Keratinocyte (primary cell): ENCODE data around the gene MMD. TPM values are rescaled to one million over a fixed set of nuclear protein-coding genes. Genes with fewer than 3 reads are reported as not detected.

Experiments used
- DNase-seq: peaks from one replicate; pipeline ENCODE4 v3.0.0-alpha.2; 2011; ENCODE audit warnings: low read depth, missing footprints, low spot score
- FAIRE-seq: peaks from 2 replicates; lab custom pipeline; 2011; peaks lifted over from hg19 to GRCh38; lab: Jason Lieb, UNC
- H2AFZ ChIP-seq: 2 replicates; pipeline ENCODE4 v1.6.0; 2012; ENCODE audit warnings: low read length, control low read depth, inconsistent platforms; ENCODE audit not compliant: control insufficient read depth
- H3K27ac ChIP-seq: 2 replicates; pipeline ENCODE4 v1.5.1; 2011; ENCODE audit warnings: low read length; ENCODE audit not compliant: control insufficient read depth, insufficient read depth
- H3K27me3 ChIP-seq: 3 replicates; pipeline ENCODE4 v1.6.0; 2011; ENCODE audit warnings: low read length; ENCODE audit not compliant: control insufficient read depth, insufficient read depth; ENCODE audit errors: extremely low read depth
- H3K36me3 ChIP-seq, 2 experiments: 2 replicates in 1 of 2; 3 replicates in 1 of 2; pipeline ENCODE4 v1.5.1; 2011; ENCODE audit warnings: low read length in 2 of 2, mild to moderate bottlenecking in 1 of 2; ENCODE audit not compliant: control insufficient read depth in 2 of 2, insufficient read depth in 2 of 2; ENCODE audit errors: extremely low read depth in 1 of 2
- H3K4me1 ChIP-seq: 3 replicates; pipeline ENCODE4 v1.5.1; 2011; ENCODE audit warnings: low read length; ENCODE audit not compliant: control insufficient read depth, insufficient read depth; ENCODE audit errors: extremely low read depth
- H3K4me2 ChIP-seq: 3 replicates; pipeline ENCODE4 v1.6.0; 2011; ENCODE audit warnings: low read depth, low read length; ENCODE audit not compliant: control insufficient read depth, insufficient read depth; ENCODE audit errors: extremely low read depth
- H3K4me3 ChIP-seq, 3 experiments: fragments of 200-600 bp in 1 of 3; sonication (generic) in 1 of 3; 2 replicates in 2 of 3; 3 replicates in 1 of 3; pipeline ENCODE4 v1.5.1; 2011 to 2016; ENCODE audit warnings: low read length in 3 of 3, mild to moderate bottlenecking in 3 of 3, control low read depth in 2 of 3, inconsistent platforms in 1 of 3, low read depth in 1 of 3, mixed read lengths in 1 of 3, mixed run types in 1 of 3, moderate library complexity in 1 of 3; ENCODE audit not compliant: control insufficient read depth in 2 of 3, insufficient read depth in 2 of 3; ENCODE audit errors: extremely low read depth in 1 of 3
- H3K79me2 ChIP-seq: 2 replicates; pipeline ENCODE4 v1.6.0; 2012; ENCODE audit warnings: low read length; ENCODE audit not compliant: control insufficient read depth, insufficient read depth
- H3K9ac ChIP-seq: 3 replicates; pipeline ENCODE4 v1.6.0; 2011; ENCODE audit warnings: low read length; ENCODE audit not compliant: control insufficient read depth, insufficient read depth; ENCODE audit errors: extremely low read depth
- H3K9me1 ChIP-seq: 3 replicates; pipeline ENCODE4 v1.6.0; 2011; ENCODE audit warnings: low read length; ENCODE audit not compliant: control insufficient read depth, insufficient read depth; ENCODE audit errors: extremely low read depth
- H3K9me3 ChIP-seq: 2 replicates; pipeline ENCODE4 v1.5.1; 2012; ENCODE audit warnings: low read depth, low read length; ENCODE audit not compliant: control insufficient read depth
- H4K20me1 ChIP-seq: 3 replicates; pipeline ENCODE4 v1.6.0; 2011; ENCODE audit warnings: low read length; ENCODE audit not compliant: control insufficient read depth, insufficient read depth; ENCODE audit errors: extremely low read depth
- CTCF ChIP-seq, 3 experiments: IDR thresholded peaks in 1 of 3; conservative IDR thresholded peaks in 1 of 3; optimal IDR thresholded peaks in 1 of 3; 2 replicates in 2 of 3; 3 replicates in 1 of 3; pipeline versions ENCODE3 to v1.5.1; 2011; ENCODE audit warnings: low read length in 3 of 3, mild to moderate bottlenecking in 3 of 3, moderate library complexity in 2 of 3, control low read depth in 1 of 3, inconsistent platforms in 1 of 3; ENCODE audit not compliant: insufficient read depth in 2 of 3; ENCODE audit errors: extremely low read depth in 1 of 3
- EZH2 ChIP-seq: IDR thresholded peaks from one replicate; pipeline ENCODE4 v1.6.1; 2012; ENCODE audit warnings: inconsistent platforms, mild to moderate bottlenecking, low read length, moderate library complexity
- dilution Hi-C: fragments of 300-500 bp; cut with MboI; formaldehyde crosslinking; loops from one replicate; pipeline ENCODE4 v1.7.0; 2020; ENCODE audit warnings: low sequenced_read_pairs; ENCODE audit not compliant: extremely low pct_ligation_motif_present
- polyA plus RNA-seq, 5 experiments: library from polyadenylated mRNA; depleted of rRNA in 3 of 5; stranded (reverse) in 3 of 5; stranded (forward) in 1 of 5; unstranded in 1 of 5; fragments of >200 nt; gene quantifications; 1 replicate in 1 of 5; 2 replicates in 3 of 5; 3 replicates in 1 of 5; pipeline versions ENCODE4 v1.2.1 to v1.2.3, GENCODE V29; 2011 to 2012; ENCODE audit warnings: missing spikeins in 2 of 5, low read depth in 1 of 5, low replicate concordance in 1 of 5

The MMD gene
- polyA plus RNA-seq, 1 donor (not counting 4 experiments of a cell fraction or from before 2014, with no cell fraction given) = 6.4 TPM

- Histone ChIP-seq H3K9ac (no peak overlapping the region), H3K27ac (no peak overlapping the region), H3K27me3 (no peaks in the 10 kb centered on the region), H3K79me2 (no peaks in the 10 kb centered on the region), H3K4me3 (no peak overlapping the region), H2AFZ (no peak overlapping the region), H3K9me3 (no peaks in the 10 kb centered on the region), H4K20me1 (no peaks in the 10 kb centered on the region), H3K4me2 (no peak overlapping the region), H3K4me1 (no peaks in the 10 kb centered on the region), H3K9me1 (no peaks in the 10 kb centered on the region), H3K36me3 (no peaks in the 10 kb centered on the region)
- FAIRE-seq (no peak), DNase-seq (no peak)
- dilution Hi-C loops = loop anchor here (25.0 kb wide), 1 partner anchor 119 kb away; no protein-coding TSS in a partner anchor
- TF ChIP-seq EZH2 = no peak
- no peak for TF ChIP-seq CTCF (optimal IDR thresholded peaks at IDR 0.05 in 1 of 3, IDR thresholded peaks at IDR 0.05 in 1 of 3, conservative IDR thresholded peaks at IDR 0.05 in 1 of 3; ENCODE audit: extremely low read depth in 1 of 3, insufficient read depth in 2 of 3, low read length in 3 of 3)
These were observed 52.9 kb downstream of the MMD start for GRCh38 chr17:55368706-55369105.

GRCh38 chr17:55366020-55366481 is 55.6 kb downstream of the MMD start:
- DNase-seq (no peak), FAIRE-seq (no peak)
- dilution Hi-C loops = loop anchor here (25.0 kb wide), 1 partner anchor 121 kb away; no protein-coding TSS in a partner anchor
- H3K4me3 ChIP-seq = no peak overlapping the region
- no peak for TF ChIP-seq EZH2
- no peak for TF ChIP-seq CTCF (optimal IDR thresholded peaks at IDR 0.05 in 1 of 3, IDR thresholded peaks at IDR 0.05 in 1 of 3, conservative IDR thresholded peaks at IDR 0.05 in 1 of 3; ENCODE audit: extremely low read depth in 1 of 3, insufficient read depth in 2 of 3, low read length in 3 of 3)
- no peak overlapping the region for H3K27ac ChIP-seq
- no peaks in the 10 kb centered on the region for H3K36me3 ChIP-seq
- no peaks in the 10 kb centered on the region for H3K79me2 ChIP-seq
- no peaks in the 10 kb centered on the region for H3K9me1 ChIP-seq
- H3K4me1 ChIP-seq = no peaks in the 10 kb centered on the region
- no peak overlapping the region for H3K9ac ChIP-seq
- no peaks in the 10 kb centered on the region for H3K9me3 ChIP-seq
- no peaks in the 10 kb centered on the region for H3K27me3 ChIP-seq
- H4K20me1 ChIP-seq = no peaks in the 10 kb centered on the region
- H2AFZ ChIP-seq = no peak overlapping the region
- H3K4me2 ChIP-seq = no peak overlapping the region
